ENCODE data around the gene CROCC2.

DNA sequence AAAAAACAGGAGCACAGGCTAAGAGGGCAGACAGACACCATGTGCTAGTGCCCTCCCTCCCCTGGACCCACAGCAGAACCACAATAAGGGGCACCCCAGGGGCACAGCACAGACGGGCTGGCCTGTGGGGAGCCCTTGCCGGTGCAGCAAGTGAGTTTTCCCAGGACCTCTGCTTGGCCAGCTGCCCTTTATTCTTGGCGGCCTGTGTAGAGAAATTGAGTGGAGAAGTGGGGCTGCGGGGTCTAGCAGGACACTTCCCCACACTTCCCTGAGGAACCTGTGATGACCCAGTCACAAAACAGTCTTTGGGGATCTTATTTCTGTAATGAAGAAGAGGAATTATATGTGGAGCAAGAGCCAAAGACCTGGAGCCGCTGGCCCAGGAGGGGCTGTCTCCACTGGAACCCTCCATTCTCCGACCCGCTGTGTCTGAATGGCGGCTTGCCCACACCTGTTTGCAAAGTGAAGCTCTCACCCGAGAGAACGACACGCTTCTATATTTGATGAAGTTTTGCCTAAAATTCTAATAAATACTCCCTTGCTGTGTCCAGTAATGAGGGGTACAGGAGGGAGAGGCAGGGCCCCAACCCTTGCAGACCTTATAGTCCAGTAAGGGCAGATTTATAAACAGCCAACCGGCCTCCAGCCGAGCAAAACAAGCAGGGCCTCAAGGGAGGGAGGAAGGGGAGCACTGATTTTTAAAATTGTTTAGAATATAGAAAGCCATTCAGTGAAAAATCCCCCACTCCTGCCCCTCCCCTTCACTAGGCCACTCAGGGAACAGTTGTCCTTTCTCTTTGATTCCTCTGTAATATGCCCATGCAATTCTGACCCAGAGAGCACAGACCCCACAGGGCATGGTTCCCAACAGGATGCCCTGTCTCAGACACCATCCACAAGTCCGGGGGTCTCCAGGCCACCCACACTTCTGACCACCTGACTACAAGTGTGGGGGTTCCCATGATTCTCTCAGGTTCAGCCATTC lies 47.6 kb downstream of the CROCC2 start:
- TF ChIP-seq, protein P1, sequence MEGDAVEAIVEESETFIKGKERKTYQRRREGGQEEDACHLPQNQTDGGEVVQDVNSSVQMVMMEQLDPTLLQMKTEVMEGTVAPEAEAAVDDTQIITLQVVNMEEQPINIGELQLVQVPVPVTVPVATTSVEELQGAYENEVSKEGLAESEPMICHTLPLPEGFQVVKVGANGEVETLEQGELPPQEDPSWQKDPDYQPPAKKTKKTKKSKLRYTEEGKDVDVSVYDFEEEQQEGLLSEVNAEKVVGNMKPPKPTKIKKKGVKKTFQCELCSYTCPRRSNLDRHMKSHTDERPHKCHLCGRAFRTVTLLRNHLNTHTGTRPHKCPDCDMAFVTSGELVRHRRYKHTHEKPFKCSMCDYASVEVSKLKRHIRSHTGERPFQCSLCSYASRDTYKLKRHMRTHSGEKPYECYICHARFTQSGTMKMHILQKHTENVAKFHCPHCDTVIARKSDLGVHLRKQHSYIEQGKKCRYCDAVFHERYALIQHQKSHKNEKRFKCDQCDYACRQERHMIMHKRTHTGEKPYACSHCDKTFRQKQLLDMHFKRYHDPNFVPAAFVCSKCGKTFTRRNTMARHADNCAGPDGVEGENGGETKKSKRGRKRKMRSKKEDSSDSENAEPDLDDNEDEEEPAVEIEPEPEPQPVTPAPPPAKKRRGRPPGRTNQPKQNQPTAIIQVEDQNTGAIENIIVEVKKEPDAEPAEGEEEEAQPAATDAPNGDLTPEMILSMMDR (IDR thresholded peaks at IDR 0.05) = no peak
- no peak for TF ChIP-seq EZH2 (IDR thresholded peaks at IDR 0.05; ENCODE audit: borderline replicate concordance, insufficient read depth, low read depth, low read length, poor library complexity, severe bottlenecking)

Data from B cell (primary cell).